Stimulated activated CD4-positive, alpha-beta T cell treated with anti-CD3 and anti-CD28 coated beads, TNF-alpha, amount 100 ng/mL, for 24 hours (primary cell): Measurements from ENCODE around the gene VWF.
"Not testable (repeated sequence)": the region's sequence is repeated elsewhere in the genome, so short reads cannot be mapped to it uniquely, and the experiment has no call there.

Experiments used
- DNase-seq, 3 experiments: peaks; one replicate each; pipeline ENCODE4 v3.0.0-alpha.2; 2020; ENCODE audit warnings: low read depth in 3 of 3

Gene VWF

GRCh38 chr12:6145564-6145963 is 21.1 kb upstream of the VWF start:
- no peak for DNase-seq

GRCh38 chr12:6143303-6143675 is 18.8 kb upstream of the VWF start:
- no peak for DNase-seq

GRCh38 chr12:6142368-6143302 is 18.2 kb upstream of the VWF start:
- not testable (repeated sequence) for DNase-seq

- not testable (repeated sequence) for DNase-seq
These were observed 17.4 kb upstream of the VWF start for GRCh38 chr12:6141731-6142367.

GRCh38 chr12:6140651-6141447 is 16.4 kb upstream of the VWF start:
- peak; percentile 11 to 21 (median 15) for DNase-seq

GRCh38 chr12:6135071-6135470 is 10.6 kb upstream of the VWF start:
- no peak for DNase-seq

GRCh38 chr12:6133642-6134041 is 9.2 kb upstream of the VWF start:
- no peak for DNase-seq

GRCh38 chr12:6132496-6132895 is 8.0 kb upstream of the VWF start:
- no peak for DNase-seq

GRCh38 chr12:6125310-6125608 is 789 bp upstream of the VWF start:
- no peak for DNase-seq

GRCh38 chr12:6123258-6123657 is 1.2 kb downstream of the VWF start:
- no peak for DNase-seq

GRCh38 chr12:6122201-6122600 is 2.3 kb downstream of the VWF start:
- no peak for DNase-seq

- no peak for DNase-seq
These were observed 3.5 kb downstream of the VWF start for GRCh38 chr12:6120796-6121473.

GRCh38 chr12:6118891-6119568 is 5.4 kb downstream of the VWF start:
- DNase-seq: no peak

GRCh38 chr12:6116471-6117021 is 7.9 kb downstream of the VWF start:
- no peak for DNase-seq

GRCh38 chr12:6115389-6115788 is 9.1 kb downstream of the VWF start:
- DNase-seq: no peak

GRCh38 chr12:6114476-6114870 is 10.0 kb downstream of the VWF start:
- DNase-seq: no peak

GRCh38 chr12:6113691-6114475 is 10.6 kb downstream of the VWF start:
- no peak for DNase-seq

- DNase-seq: no peak
These were observed 12.5 kb downstream of the VWF start for GRCh38 chr12:6112004-6112403.

GRCh38 chr12:6110006-6110405 is 14.5 kb downstream of the VWF start:
- no peak for DNase-seq

GRCh38 chr12:6106218-6106617 is 18.3 kb downstream of the VWF start:
- no peak for DNase-seq
